HG02870 (cell line): ENCODE data around the gene SH2D2A.

Experiments
- ATAC-seq: cut with Tn5 transposase; IDR thresholded peaks from one replicate; pipeline ENCODE4 v1.9.1; 2021; ENCODE audit warnings: mild to moderate bottlenecking, moderate library complexity; ENCODE audit not compliant: unreplicated experiment

Gene SH2D2A

GRCh38 chr1:156848461-156849150, 32.0 kb upstream of the SH2D2A start:
- ATAC-seq, result no peak

- ATAC-seq, result no peak
Observed at GRCh38 chr1:156847591-156848460, 31.2 kb upstream of the SH2D2A start.

GRCh38 chr1:156846643-156847042, 30.0 kb upstream of the SH2D2A start:
- ATAC-seq, result no peak

GRCh38 chr1:156845953-156846545, 29.4 kb upstream of the SH2D2A start:
- ATAC-seq, result no peak

- ATAC-seq, result no peak
Observed at GRCh38 chr1:156845055-156845952, 28.7 kb upstream of the SH2D2A start.

- ATAC-seq, result no peak
Observed at GRCh38 chr1:156844638-156845037, 28.0 kb upstream of the SH2D2A start.

- ATAC-seq, result no peak
Observed at GRCh38 chr1:156844102-156844501, 27.5 kb upstream of the SH2D2A start.

- ATAC-seq, result no peak
Observed at GRCh38 chr1:156842618-156843300, 26.1 kb upstream of the SH2D2A start.

- ATAC-seq, result no peak
Observed at GRCh38 chr1:156841295-156841855, 24.7 kb upstream of the SH2D2A start.

GRCh38 chr1:156840898-156841279, 24.2 kb upstream of the SH2D2A start:
- no peak for ATAC-seq

- no peak for ATAC-seq
Observed at GRCh38 chr1:156840186-156840897, 23.7 kb upstream of the SH2D2A start.

- ATAC-seq, result no peak
Observed at GRCh38 chr1:156839426-156840109, 22.9 kb upstream of the SH2D2A start.

- no peak for ATAC-seq
Observed at GRCh38 chr1:156838972-156839371, 22.3 kb upstream of the SH2D2A start.

- no peak for ATAC-seq
Observed at GRCh38 chr1:156836892-156837291, 20.2 kb upstream of the SH2D2A start.

- peak; percentile 66 for ATAC-seq
Observed at GRCh38 chr1:156836041-156836654, 19.5 kb upstream of the SH2D2A start.

GRCh38 chr1:156834322-156834721, 17.7 kb upstream of the SH2D2A start:
- no peak for ATAC-seq

- no peak for ATAC-seq
Observed at GRCh38 chr1:156833603-156834002, 17.0 kb upstream of the SH2D2A start.

GRCh38 chr1:156832434-156832833, 15.8 kb upstream of the SH2D2A start:
- ATAC-seq, result no peak
